Esophagus muscularis mucosa (tissue), 4 donors: ENCODE measurements around the gene SLC17A8. TPM values are rescaled to one million over a fixed set of nuclear protein-coding genes. Genes with fewer than 3 reads are reported as not detected.

ENCODE experiments used
- DNase-seq: peaks from one replicate; pipeline ENCODE4 v3.0.0-alpha.2; 2017; ENCODE audit errors: extremely low spot score
- H3K27ac ChIP-seq, 4 donors: fragments of 200-600 bp; sonication (generic); replicated peaks in 1 of 4; 1 replicate in 3 of 4; 2 replicates in 1 of 4; pipeline ENCODE4 v1.5.1; 2016 to 2019; ENCODE audit warnings: mild to moderate bottlenecking in 1 of 4
- H3K27me3 ChIP-seq, 4 donors: fragments of 200-600 bp; sonication (generic); one replicate each; pipeline versions ENCODE4 v1.5.1 to v1.6.0; 2016 to 2019
- H3K36me3 ChIP-seq, 4 donors: fragments of 200-600 bp; sonication (generic); one replicate each; pipeline ENCODE4 v1.5.1; 2016 to 2019
- H3K4me1 ChIP-seq, 4 donors: fragments of 200-600 bp; sonication (generic); one replicate each; pipeline ENCODE4 v1.5.1; 2016 to 2019
- H3K4me3 ChIP-seq, 4 donors: fragments of 200-600 bp; sonication (generic); 1 replicate in 2 of 4; 2 replicates in 2 of 4; pipeline ENCODE4 v1.5.1; 2016 to 2019; ENCODE audit warnings: mild to moderate bottlenecking in 4 of 4, moderate library complexity in 1 of 4
- H3K9me3 ChIP-seq, 4 donors: fragments of 200-600 bp; sonication (generic); 1 replicate in 3 of 4; 2 replicates in 1 of 4; pipeline ENCODE4 v1.5.1; 2016 to 2019
- CTCF ChIP-seq, 3 experiments: fragments of 200-600 bp in 2 of 3; fragments of 450-650 bp in 1 of 3; sonication (generic) in 2 of 3; IDR thresholded peaks; one replicate each; pipeline ENCODE4 v1.5.1; 2017 to 2019; ENCODE audit warnings: antibody characterized with exemption in 3 of 3, mild to moderate bottlenecking in 2 of 3, moderate library complexity in 1 of 3
- EP300 ChIP-seq: sonication (generic); formaldehyde crosslinking; IDR thresholded peaks from one replicate; pipeline ENCODE4 v1.6.1; 2017; ENCODE audit warnings: antibody characterized with exemption
- POLR2A ChIP-seq: fragments of 450-650 bp; IDR thresholded peaks from one replicate; pipeline ENCODE4 v1.6.1; 2017; ENCODE audit warnings: antibody characterized with exemption, moderate library complexity, mild to moderate bottlenecking, low read depth
- POLR2AphosphoS5 ChIP-seq, 2 donors: sonication (generic); formaldehyde crosslinking; IDR thresholded peaks; one replicate each; pipeline ENCODE4 v1.6.1; 2017; ENCODE audit warnings: antibody characterized with exemption in 2 of 2
- whole genome bisulfite sequencing: methylation state at CpG from one replicate; pipeline ENCODE4 v1.1.5; 2018; 5-methylcytosine and 5-hydroxymethylcytosine counted together
- intact Hi-C: fragments of 100-400 bp; cut with DNase I; formaldehyde crosslinking; loops from one replicate; pipeline ENCODE4 v1.15.1; 2023
- total RNA-seq, 4 donors: library from RNA; depleted of rRNA; stranded (reverse); fragments of >200 nt; gene quantifications; one replicate each; pipeline versions ENCODE4 v1.1.0 to v1.2.1, GENCODE V29; 2016

SLC17A8 gene
- total RNA-seq, 4 donors from 2014 or later, result not detected

GRCh38 chr12:100458191-100458590 lies 101.3 kb downstream of the SLC17A8 start:
- Histone ChIP-seq H3K4me1 (peaks cover 0 to 20% (median 11%) of the 10 kb centered on the region in 4 donors), H3K27me3 (no peaks in the 10 kb centered on the region), H3K9me3 (no peaks in the 10 kb centered on the region), H3K36me3 (no peaks in the 10 kb centered on the region), H3K4me3 (no peak overlapping the region), H3K27ac (no peak overlapping the region)
- TF ChIP-seq EP300 (no peak), CTCF (IDR thresholded peaks at IDR 0.05) (no peak), POLR2AphosphoS5 (IDR thresholded peaks at IDR 0.05) (no peak)
- intact Hi-C loops, result no loop called here
- DNase-seq, result no peak
- WGBS, result 69% methylated on average over 4 of the region's 4 CpGs

- no peak for DNase-seq
- 91% methylated on average over 3 of the region's 3 CpGs for WGBS
- no peak for TF ChIP-seq CTCF (IDR thresholded peaks at IDR 0.05)
- no peak for TF ChIP-seq EP300
- TF ChIP-seq POLR2AphosphoS5 (IDR thresholded peaks at IDR 0.05), result no peak
- no peak for TF ChIP-seq POLR2A
- no peaks in the 10 kb centered on the region for H3K4me1 ChIP-seq
- no peak overlapping the region for H3K27ac ChIP-seq
- no peaks in the 10 kb centered on the region for H3K27me3 ChIP-seq
- H3K9me3 ChIP-seq, result no peaks in the 10 kb centered on the region
- H3K36me3 ChIP-seq, result no peaks in the 10 kb centered on the region
- no peak overlapping the region for H3K4me3 ChIP-seq
- intact Hi-C loops, result no loop called here
These were observed 103.8 kb downstream of the SLC17A8 start for GRCh38 chr12:100460702-100461101.

- TF ChIP-seq CTCF (IDR thresholded peaks at IDR 0.05), result no peak
- TF ChIP-seq EP300, result no peak
- TF ChIP-seq POLR2AphosphoS5 (IDR thresholded peaks at IDR 0.05), result no peak
- TF ChIP-seq POLR2A, result no peak
- intact Hi-C loops, result no loop called here
- H3K27me3 ChIP-seq, result no peaks in the 10 kb centered on the region
- no peak overlapping the region for H3K27ac ChIP-seq
- H3K9me3 ChIP-seq, result no peaks in the 10 kb centered on the region
- H3K4me3 ChIP-seq, result no peak overlapping the region
- no peaks in the 10 kb centered on the region for H3K36me3 ChIP-seq
- H3K4me1 ChIP-seq, result no peaks in the 10 kb centered on the region
- no peak for DNase-seq
- 69% methylated on average over 1 of the region's 1 CpG for WGBS
These were observed 104.6 kb downstream of the SLC17A8 start for GRCh38 chr12:100461330-100461973.

- no peak for TF ChIP-seq POLR2A
- TF ChIP-seq CTCF (IDR thresholded peaks at IDR 0.05), result no peak
- TF ChIP-seq EP300, result no peak
- TF ChIP-seq POLR2AphosphoS5 (IDR thresholded peaks at IDR 0.05), result no peak
- Histone ChIP-seq H3K27me3 (no peaks in the 10 kb centered on the region), H3K4me1 (no peaks in the 10 kb centered on the region), H3K4me3 (no peak overlapping the region), H3K9me3 (no peaks in the 10 kb centered on the region), H3K36me3 (no peaks in the 10 kb centered on the region), H3K27ac (no peak overlapping the region)
- 79% methylated on average over 1 of the region's 1 CpG for WGBS
- DNase-seq, result no peak
- intact Hi-C loops, result no loop called here
These were observed 106.8 kb downstream of the SLC17A8 start for GRCh38 chr12:100463661-100464060.

- Histone ChIP-seq H3K27me3 (no peaks in the 10 kb centered on the region), H3K9me3 (no peaks in the 10 kb centered on the region)
These were observed 107.7 kb downstream of the SLC17A8 start for GRCh38 chr12:100464529-100464928.

More at GRCh38 chr12:100464529-100464928, 107.7 kb downstream of the SLC17A8 start:
- DNase-seq, result no peak
- H3K4me1 ChIP-seq, result no peaks in the 10 kb centered on the region
- TF ChIP-seq POLR2AphosphoS5 (IDR thresholded peaks at IDR 0.05), result no peak
- no peak for TF ChIP-seq POLR2A
- no peak overlapping the region for H3K27ac ChIP-seq
- WGBS, result 46% methylated on average over 1 of the region's 1 CpG
- H3K4me3 ChIP-seq, result no peak overlapping the region
- H3K36me3 ChIP-seq, result no peaks in the 10 kb centered on the region
- intact Hi-C loops, result no loop called here
